Endothelial cell of umbilical vein (primary cell): ENCODE data around the gene C6orf89.

Source experiments
- EZH2 ChIP-seq: IDR thresholded peaks from 2 replicates; pipeline ENCODE4 v1.6.1; 2012; ENCODE audit warnings: borderline replicate concordance, low read depth, mild to moderate bottlenecking, moderate library complexity, low read length, inconsistent platforms; ENCODE audit not compliant: severe bottlenecking
- MYC ChIP-seq: IDR thresholded peaks from one replicate; pipeline ENCODE4 v1.6.1; 2011; ENCODE audit warnings: mild to moderate bottlenecking, low read depth, low read length
- POLR2A ChIP-seq: IDR thresholded peaks from 2 replicates; pipeline ENCODE4 v1.6.1; 2012; ENCODE audit warnings: low read depth, mild to moderate bottlenecking, control low read depth, low read length
- TF ChIP-seq, protein P1 (sequence below), 2 donors: IDR thresholded peaks; 1 replicate in 1 of 2; 2 replicates in 1 of 2; pipeline ENCODE4 v1.5.1; 2011; ENCODE audit warnings: low read length in 2 of 2, mild to moderate bottlenecking in 2 of 2, moderate library complexity in 2 of 2, control low read depth in 1 of 2, inconsistent platforms in 1 of 2, low read depth in 1 of 2; ENCODE audit not compliant: insufficient read depth in 1 of 2; ENCODE audit errors: extremely low read depth in 1 of 2

DNA sequence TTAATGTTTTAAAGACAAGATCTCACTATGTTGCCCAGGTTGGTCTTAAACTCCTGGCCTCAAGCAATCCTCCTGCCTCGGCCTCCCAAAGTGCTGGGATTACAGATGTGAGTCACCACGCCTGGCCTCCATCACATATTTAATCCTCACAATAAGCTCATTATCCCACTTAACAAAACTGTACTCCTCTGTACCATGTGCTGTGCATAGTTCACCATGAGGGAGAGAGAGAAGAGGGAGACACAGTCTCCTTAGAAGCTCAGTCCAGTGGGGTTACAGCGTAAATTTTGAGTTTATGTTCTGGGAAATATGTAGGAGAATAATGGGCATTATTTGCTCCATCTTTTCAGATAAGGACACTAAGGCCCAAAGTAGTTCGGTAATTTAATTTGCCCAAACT, 38.6 kb upstream of the C6orf89 start:
- TF ChIP-seq, protein P1, sequence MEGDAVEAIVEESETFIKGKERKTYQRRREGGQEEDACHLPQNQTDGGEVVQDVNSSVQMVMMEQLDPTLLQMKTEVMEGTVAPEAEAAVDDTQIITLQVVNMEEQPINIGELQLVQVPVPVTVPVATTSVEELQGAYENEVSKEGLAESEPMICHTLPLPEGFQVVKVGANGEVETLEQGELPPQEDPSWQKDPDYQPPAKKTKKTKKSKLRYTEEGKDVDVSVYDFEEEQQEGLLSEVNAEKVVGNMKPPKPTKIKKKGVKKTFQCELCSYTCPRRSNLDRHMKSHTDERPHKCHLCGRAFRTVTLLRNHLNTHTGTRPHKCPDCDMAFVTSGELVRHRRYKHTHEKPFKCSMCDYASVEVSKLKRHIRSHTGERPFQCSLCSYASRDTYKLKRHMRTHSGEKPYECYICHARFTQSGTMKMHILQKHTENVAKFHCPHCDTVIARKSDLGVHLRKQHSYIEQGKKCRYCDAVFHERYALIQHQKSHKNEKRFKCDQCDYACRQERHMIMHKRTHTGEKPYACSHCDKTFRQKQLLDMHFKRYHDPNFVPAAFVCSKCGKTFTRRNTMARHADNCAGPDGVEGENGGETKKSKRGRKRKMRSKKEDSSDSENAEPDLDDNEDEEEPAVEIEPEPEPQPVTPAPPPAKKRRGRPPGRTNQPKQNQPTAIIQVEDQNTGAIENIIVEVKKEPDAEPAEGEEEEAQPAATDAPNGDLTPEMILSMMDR (IDR thresholded peaks at IDR 0.05; ENCODE audit: extremely low read depth in 1 of 2, insufficient read depth in 1 of 2, low read depth in 1 of 2, low read length in 2 of 2) = no peak
- TF ChIP-seq POLR2A (no peak), EZH2 (no peak), MYC (no peak)
